Fibroblast of skin of scalp (primary cell): ENCODE data around the gene RBM3.

ENCODE experiments used
- DNase-seq: peaks from one replicate; pipeline ENCODE4 v3.0.0-alpha.2; 2013

Gene RBM3

GRCh38 chrX:48626401-48627298 lies 52.4 kb downstream of the RBM3 start:
- DNase-seq, result no peak
